HCT116 (cell line): ENCODE data around the gene CACNA1C.

Experiments
- CEBPB ChIP-seq: IDR thresholded peaks from 2 replicates; pipeline ENCODE4 v1.6.1; 2012; ENCODE audit warnings: low read depth
- CTCF ChIP-seq, 3 experiments: fragments of 200-600 bp in 1 of 3; sonication (generic) in 1 of 3; IDR thresholded peaks in 2 of 3; conservative IDR thresholded peaks in 1 of 3; 2 replicates each; pipeline ENCODE4 v1.5.1; 2012 to 2017; ENCODE audit warnings: low read depth in 2 of 3, low read length in 2 of 3, antibody characterized with exemption in 1 of 3, borderline replicate concordance in 1 of 3, control low read depth in 1 of 3, mild to moderate bottlenecking in 1 of 3, mixed read lengths in 1 of 3, mixed run types in 1 of 3, moderate library complexity in 1 of 3; ENCODE audit not compliant: insufficient read depth in 1 of 3
- EZH2 ChIP-seq: fragments of 200-600 bp; sonication (generic); IDR thresholded peaks from 2 replicates; pipeline ENCODE4 v1.6.1; 2017; ENCODE audit warnings: antibody characterized with exemption, mixed run types
- JUND ChIP-seq: IDR thresholded peaks from 2 replicates; pipeline ENCODE4 v1.6.1; 2012
- MAX ChIP-seq: IDR thresholded peaks from 2 replicates; pipeline ENCODE4 v1.6.1; 2012
- POLR2A ChIP-seq: IDR thresholded peaks from 2 replicates; pipeline ENCODE4 v1.7.0; 2011; ENCODE audit warnings: borderline replicate concordance; ENCODE audit not compliant: insufficient read depth, insufficient read length; ENCODE audit errors: extremely low read depth
- POLR2AphosphoS5 ChIP-seq: IDR thresholded peaks from 2 replicates; pipeline ENCODE4 v1.6.1; 2011; ENCODE audit warnings: mild to moderate bottlenecking, low read depth, low read length, moderate library complexity
- RAD21 ChIP-seq: IDR thresholded peaks from 2 replicates; pipeline ENCODE4 v1.6.1; 2012; ENCODE audit warnings: low read depth, mild to moderate bottlenecking
- REST ChIP-seq: IDR thresholded peaks from 2 replicates; pipeline ENCODE4 v1.6.1; 2012; ENCODE audit warnings: low read depth
- SP1 ChIP-seq: IDR thresholded peaks from 2 replicates; pipeline ENCODE4 v1.6.1; 2012; ENCODE audit warnings: low read depth
- TCF7L2 ChIP-seq: IDR thresholded peaks from 2 replicates; pipeline ENCODE4 v1.7.0; 2011; ENCODE audit warnings: borderline replicate concordance, inconsistent platforms; ENCODE audit not compliant: insufficient read depth, insufficient read length; ENCODE audit errors: extremely low read depth
- YY1 ChIP-seq: IDR thresholded peaks from 2 replicates; pipeline ENCODE4 v1.6.1; 2011; ENCODE audit warnings: low read length, low read depth, moderate library complexity, mild to moderate bottlenecking; ENCODE audit not compliant: insufficient replicate concordance; ENCODE audit errors: extremely low read depth
- ZFX ChIP-seq: fragments of 450-650 bp; IDR thresholded peaks from 2 replicates; pipeline ENCODE4 v1.6.1; 2017

- TF ChIP-seq CTCF (IDR thresholded peaks at IDR 0.05 in 2 of 3, conservative IDR thresholded peaks at IDR 0.05 in 1 of 3; ENCODE audit: borderline replicate concordance in 1 of 3, insufficient read depth in 1 of 3, low read depth in 2 of 3, low read length in 2 of 3), result no peak
- no peak for TF ChIP-seq YY1
- TF ChIP-seq TCF7L2, result no peak
- TF ChIP-seq SP1, result no peak
- no peak for TF ChIP-seq ZFX
- TF ChIP-seq RAD21, result no peak
- no peak for TF ChIP-seq REST
- TF ChIP-seq MAX, result no peak
- TF ChIP-seq POLR2A, result no peak
- no peak for TF ChIP-seq JUND
- no peak for TF ChIP-seq EZH2
- no peak for TF ChIP-seq POLR2AphosphoS5
- no peak for TF ChIP-seq CEBPB
Measured at GRCh38 chr12:2248901-2249381, 196.2 kb downstream of the CACNA1C start.
